OCI-LY1 (cell line): ENCODE results near the gene DMC1.

Experiments used
- H2AFZ ChIP-seq: fragments of 200-600 bp; sonication (generic), shearing (Covaris generic); 2 replicates; pipeline ENCODE4 v1.6.0; 2014; ENCODE audit warnings: antibody characterized with exemption, mild to moderate bottlenecking, low read length
- H3F3A ChIP-seq: fragments of 200-600 bp; sonication (generic), shearing (Covaris generic); 2 replicates; pipeline ENCODE4 v1.6.0; 2014; ENCODE audit warnings: mild to moderate bottlenecking, antibody characterized with exemption, low read length, moderate library complexity; ENCODE audit not compliant: insufficient read depth
- H3K27ac ChIP-seq: fragments of 200-600 bp; sonication (generic); 2 replicates; pipeline ENCODE4 v1.5.1; 2014; ENCODE audit warnings: low read length, mixed run types, mild to moderate bottlenecking, low read depth; ENCODE audit not compliant: poor library complexity, severe bottlenecking
- H3K27me3 ChIP-seq: fragments of 200-600 bp; sonication (generic); 2 replicates; pipeline ENCODE4 v1.6.0; 2014; ENCODE audit warnings: antibody characterized with exemption, mild to moderate bottlenecking, low read length, moderate library complexity; ENCODE audit not compliant: insufficient read depth
- H3K36me3 ChIP-seq: fragments of 200-600 bp; sonication (generic); 2 replicates; pipeline ENCODE4 v1.6.1; 2014; ENCODE audit warnings: mild to moderate bottlenecking, antibody characterized with exemption, low read length, moderate library complexity, mixed read lengths; ENCODE audit not compliant: insufficient read depth
- H3K4me1 ChIP-seq: fragments of 200-600 bp; sonication (generic); 2 replicates; pipeline ENCODE4 v1.5.1; 2014; ENCODE audit warnings: mild to moderate bottlenecking, low read length, moderate library complexity; ENCODE audit not compliant: insufficient read depth, severe bottlenecking
- H3K4me2 ChIP-seq: fragments of 200-600 bp; sonication (generic), shearing (Covaris generic); 2 replicates; pipeline ENCODE4 v1.6.1; 2014; ENCODE audit warnings: low read length
- H3K4me3 ChIP-seq: fragments of 200-600 bp; sonication (generic); 2 replicates; pipeline ENCODE4 v1.5.1; 2014; ENCODE audit warnings: low read length, low read depth, mild to moderate bottlenecking, mixed read lengths; ENCODE audit not compliant: poor library complexity, severe bottlenecking
- H3K79me2 ChIP-seq: fragments of 200-600 bp; shearing (Covaris generic); 2 replicates; pipeline ENCODE4 v1.6.1; 2016; ENCODE audit warnings: mixed run types, low read length, mixed read lengths; ENCODE audit not compliant: insufficient read depth
- H3K9ac ChIP-seq: fragments of 200-600 bp; sonication (generic), shearing (Covaris generic); 2 replicates; pipeline ENCODE4 v1.6.1; 2014; ENCODE audit warnings: mild to moderate bottlenecking, low read length, mixed read lengths
- H3K9me2 ChIP-seq: fragments of 200-600 bp; sonication (generic), shearing (Covaris generic); 2 replicates; pipeline ENCODE4 v1.6.1; 2014; ENCODE audit warnings: low read depth, mild to moderate bottlenecking, low read length, mixed read lengths
- H3K9me3 ChIP-seq: fragments of 200-600 bp; shearing (Covaris generic); 2 replicates; pipeline ENCODE4 v1.6.1; 2014; ENCODE audit warnings: low read length, mixed read lengths
- H4K20me1 ChIP-seq: fragments of 200-600 bp; sonication (generic), shearing (Covaris generic); 2 replicates; pipeline ENCODE4 v1.6.0; 2016; ENCODE audit warnings: mild to moderate bottlenecking, low read length; ENCODE audit not compliant: insufficient read depth
- EZH2 ChIP-seq: fragments of 200-600 bp; sonication (generic), shearing (Covaris generic); IDR thresholded peaks from 2 replicates; pipeline ENCODE4 v1.8.0; 2017; ENCODE audit warnings: borderline replicate concordance, mixed run types, mild to moderate bottlenecking, antibody characterized with exemption, low read length, moderate library complexity, mixed read lengths
- TF ChIP-seq, protein P1 (sequence below): fragments of 200-600 bp; sonication (generic), shearing (Covaris generic); IDR thresholded peaks from 2 replicates; pipeline ENCODE4 v1.5.1; 2017; ENCODE audit warnings: mild to moderate bottlenecking, antibody characterized with exemption, low read length, moderate library complexity, mixed read lengths

The DMC1 gene

DNA sequence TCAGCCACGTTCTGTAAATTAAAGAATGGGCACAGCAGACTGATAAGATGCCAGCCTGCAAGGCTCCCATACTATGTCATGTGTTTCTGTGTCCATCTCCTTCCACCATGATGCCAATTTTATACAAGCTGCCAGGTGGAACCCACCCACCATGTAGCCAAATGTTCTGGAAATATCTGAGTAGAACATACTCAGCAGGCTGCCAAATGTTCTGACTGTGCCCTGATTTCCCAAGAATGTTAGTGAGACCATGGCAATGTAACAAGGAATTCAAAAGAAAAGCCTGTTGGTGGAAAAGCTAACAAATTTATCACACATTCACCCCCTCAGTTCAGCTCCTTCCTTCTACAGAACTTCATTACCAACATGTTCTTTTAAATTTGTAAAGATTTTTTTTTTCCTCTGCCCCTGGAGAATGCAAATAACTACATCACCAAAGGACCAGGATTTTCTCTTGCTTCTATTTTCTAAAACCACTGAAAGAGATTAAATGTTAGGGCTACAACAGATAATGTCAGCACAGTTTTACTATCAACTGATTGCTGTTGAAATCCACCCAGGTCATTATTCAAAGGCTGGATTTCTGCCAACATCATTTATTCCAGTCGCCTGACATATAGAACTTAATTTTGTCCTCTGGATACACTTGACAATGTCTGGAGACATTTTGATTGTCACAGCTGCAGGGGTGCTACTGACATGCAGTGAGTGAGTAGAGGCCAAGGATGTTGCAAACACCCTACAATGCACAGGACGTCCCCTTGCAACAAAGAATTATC is 3.1 kb downstream of the DMC1 start:
- Histone ChIP-seq H3K9me2 (no peaks in the 10 kb centered on the region), H3K4me3 (no peak overlapping the region), H3K27ac (no peak overlapping the region), H4K20me1 (no peaks in the 10 kb centered on the region), H2AFZ (no peak overlapping the region), H3K36me3 (no peaks in the 10 kb centered on the region), H3K4me2 (no peak overlapping the region), H3K9me3 (no peaks in the 10 kb centered on the region), H3K9ac (no peak overlapping the region), H3F3A (peaks cover 8% of the 10 kb centered on the region; the same call in 1 of the 2 replicates), H3K4me1 (peaks cover 21% of the 10 kb centered on the region), H3K79me2 (no peaks in the 10 kb centered on the region), H3K27me3 (no peaks in the 10 kb centered on the region)
- no peak for TF ChIP-seq EZH2
- TF ChIP-seq, protein P1, sequence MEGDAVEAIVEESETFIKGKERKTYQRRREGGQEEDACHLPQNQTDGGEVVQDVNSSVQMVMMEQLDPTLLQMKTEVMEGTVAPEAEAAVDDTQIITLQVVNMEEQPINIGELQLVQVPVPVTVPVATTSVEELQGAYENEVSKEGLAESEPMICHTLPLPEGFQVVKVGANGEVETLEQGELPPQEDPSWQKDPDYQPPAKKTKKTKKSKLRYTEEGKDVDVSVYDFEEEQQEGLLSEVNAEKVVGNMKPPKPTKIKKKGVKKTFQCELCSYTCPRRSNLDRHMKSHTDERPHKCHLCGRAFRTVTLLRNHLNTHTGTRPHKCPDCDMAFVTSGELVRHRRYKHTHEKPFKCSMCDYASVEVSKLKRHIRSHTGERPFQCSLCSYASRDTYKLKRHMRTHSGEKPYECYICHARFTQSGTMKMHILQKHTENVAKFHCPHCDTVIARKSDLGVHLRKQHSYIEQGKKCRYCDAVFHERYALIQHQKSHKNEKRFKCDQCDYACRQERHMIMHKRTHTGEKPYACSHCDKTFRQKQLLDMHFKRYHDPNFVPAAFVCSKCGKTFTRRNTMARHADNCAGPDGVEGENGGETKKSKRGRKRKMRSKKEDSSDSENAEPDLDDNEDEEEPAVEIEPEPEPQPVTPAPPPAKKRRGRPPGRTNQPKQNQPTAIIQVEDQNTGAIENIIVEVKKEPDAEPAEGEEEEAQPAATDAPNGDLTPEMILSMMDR, result no peak

DNA sequence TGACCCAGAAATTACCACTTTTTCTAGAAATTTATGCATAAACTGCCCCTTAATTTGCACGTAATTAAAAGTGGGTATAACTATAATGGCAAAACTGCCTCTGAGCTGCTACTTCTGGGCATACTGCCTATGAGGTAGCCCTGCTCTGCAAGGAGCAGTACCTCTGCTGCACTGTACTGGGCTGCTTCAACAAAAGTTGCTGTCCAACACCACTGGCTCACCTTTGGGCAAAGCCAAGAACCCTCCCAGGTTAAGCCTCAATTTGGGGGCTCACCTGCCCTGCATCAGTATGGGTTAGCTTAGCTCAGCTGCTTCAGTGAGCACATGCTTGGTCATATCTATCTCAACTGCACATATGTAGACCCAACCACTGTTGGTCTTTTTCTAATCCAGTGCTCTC is 4.5 kb downstream of the DMC1 start:
- Histone ChIP-seq H4K20me1 (no peaks in the 10 kb centered on the region), H3K9me3 (no peaks in the 10 kb centered on the region), H3K4me3 (no peak overlapping the region), H3K9me2 (no peaks in the 10 kb centered on the region), H3K4me1 (peaks cover 9% of the 10 kb centered on the region), H3K27me3 (no peaks in the 10 kb centered on the region), H3K9ac (no peak overlapping the region), H3K36me3 (no peaks in the 10 kb centered on the region), H3K27ac (no peak overlapping the region), H2AFZ (no peak overlapping the region), H3K4me2 (no peak overlapping the region), H3K79me2 (no peaks in the 10 kb centered on the region), H3F3A (0 out of 2 replicates have a peak, but pooled peaks cover 4% of the 10 kb centered on the region)
- no peak for TF ChIP-seq EZH2
- TF ChIP-seq, protein P1, result no peak

DNA sequence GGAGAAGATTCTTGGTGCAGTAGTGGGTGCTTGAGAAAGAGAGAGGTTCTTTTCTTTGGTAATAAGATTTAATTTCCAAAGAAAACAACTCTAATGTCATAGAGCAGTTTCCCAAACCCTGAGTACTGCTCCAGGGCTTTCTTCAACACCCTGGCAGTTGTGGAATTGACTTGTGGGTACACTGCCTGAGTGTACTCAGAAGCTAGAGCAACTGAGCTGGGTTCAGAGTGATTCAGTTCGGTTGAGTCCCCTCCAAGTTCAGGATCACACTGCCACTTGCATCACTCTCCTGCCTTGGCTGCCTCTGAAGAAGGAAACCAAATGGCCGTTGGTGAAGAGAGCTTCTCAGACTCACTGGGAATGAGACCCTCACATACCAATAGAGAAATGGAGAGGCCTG is 5.3 kb downstream of the DMC1 start:
- no peak for TF ChIP-seq EZH2
- TF ChIP-seq, protein P1, result no peak
- H3K79me2 ChIP-seq, result no peaks in the 10 kb centered on the region
- H3K36me3 ChIP-seq, result no peaks in the 10 kb centered on the region
- no peak overlapping the region for H3K4me3 ChIP-seq
- no peaks in the 10 kb centered on the region for H3K9me3 ChIP-seq
- H4K20me1 ChIP-seq, result no peaks in the 10 kb centered on the region
- no peak overlapping the region for H3K9ac ChIP-seq
- H3F3A ChIP-seq, result 0 out of 2 replicates have a peak, but pooled peaks cover 4% of the 10 kb centered on the region
- H3K4me2 ChIP-seq, result no peak overlapping the region
- no peak overlapping the region for H2AFZ ChIP-seq
- no peak overlapping the region for H3K27ac ChIP-seq
- no peaks in the 10 kb centered on the region for H3K9me2 ChIP-seq
- peaks cover 6% of the 10 kb centered on the region for H3K4me1 ChIP-seq
- H3K27me3 ChIP-seq, result no peaks in the 10 kb centered on the region
